ENCODE measurements around the gene ARHGAP24.

DNA sequence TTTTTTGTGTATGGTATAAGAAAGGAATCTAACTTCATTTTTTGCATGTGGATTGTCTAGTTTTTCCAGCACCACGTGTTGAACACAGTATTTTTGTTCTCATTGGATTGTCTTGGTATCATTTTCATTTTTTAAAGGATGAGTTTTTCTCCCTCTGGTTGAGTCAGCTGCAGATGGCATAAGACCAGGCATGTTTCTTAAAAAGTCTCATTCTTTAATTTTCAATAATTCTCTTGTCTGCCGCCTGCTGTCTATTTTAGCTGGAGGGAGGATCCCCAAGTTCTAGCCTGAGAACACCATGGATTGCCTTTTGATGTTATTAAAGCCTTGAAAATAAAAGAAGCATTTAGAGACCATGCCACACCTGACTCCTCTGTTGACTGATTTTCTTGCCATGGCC, 263.8 kb downstream of the ARHGAP24 start:
- no peak for TF ChIP-seq CTCF (IDR thresholded peaks at IDR 0.05)
- TF ChIP-seq EZH2 (IDR thresholded peaks at IDR 0.05; ENCODE audit: borderline replicate concordance, insufficient read depth, low read depth, low read length, poor library complexity, severe bottlenecking), result no peak
